WTC11 (cell line): ENCODE data around the gene DSG3. TPM values are rescaled to one million over a fixed set of nuclear protein-coding genes. Genes with fewer than 3 reads are reported as not detected.

Experiments
- ATAC-seq: fragments of 200-7000 bp; cut with Tn5 transposase; 2 replicates; pipeline ENCODE4 v1.10.0; 2021; ENCODE audit warnings: mild to moderate bottlenecking, moderate library complexity
- CTCF ChIA-PET: fragments of 300-600 bp; sonication (Branson Sonifier 250); formaldehyde crosslinking; loops from one replicate; lab custom pipeline; 2021; ENCODE audit warnings: antibody characterized with exemption; lab: Charles Lee
- POLR2A ChIA-PET: fragments of 350-600 bp; sonication (Branson Sonifier 250); formaldehyde crosslinking; loops from one replicate; lab custom pipeline; 2021; ENCODE audit warnings: antibody characterized with exemption; lab: Charles Lee
- DNase-seq: peaks from one replicate; pipeline ENCODE4 v3.0.0; 2021; ENCODE audit warnings: low spot score
- H3K27ac Mint-ChIP-seq: 2 replicates; pipeline ENCODE4 v1.8.0; 2021; ENCODE audit warnings: mixed read lengths
- H3K27me3 Mint-ChIP-seq: 2 replicates; pipeline ENCODE4 v1.8.0; 2021; ENCODE audit warnings: low read depth, mild to moderate bottlenecking, moderate library complexity, mixed read lengths
- H3K36me3 Mint-ChIP-seq: 2 replicates; pipeline ENCODE4 v1.8.0; 2021; ENCODE audit warnings: mixed read lengths
- H3K4me1 Mint-ChIP-seq: 2 replicates; pipeline ENCODE4 v1.8.0; 2022; ENCODE audit warnings: mixed read lengths
- H3K4me3 Mint-ChIP-seq: 2 replicates; pipeline ENCODE4 v1.8.0; 2021; ENCODE audit warnings: mild to moderate bottlenecking, moderate library complexity, mixed read lengths
- H3K9me3 Mint-ChIP-seq: 2 replicates; pipeline ENCODE4 v1.8.0; 2021; ENCODE audit warnings: mixed read lengths
- CREB1 ChIP-seq: sonication (generic); formaldehyde crosslinking; IDR thresholded peaks from 2 replicates; pipeline ENCODE4 v1.8.0; 2023; ENCODE audit warnings: mild to moderate bottlenecking, missing genetic modification reagents
- ELF4 ChIP-seq: sonication (generic); formaldehyde crosslinking; IDR thresholded peaks from 2 replicates; pipeline ENCODE4 v1.8.1; 2022; ENCODE audit warnings: low read depth, mild to moderate bottlenecking, moderate library complexity, missing genetic modification reagents
- FOXK1 ChIP-seq: sonication (generic); formaldehyde crosslinking; IDR thresholded peaks from 2 replicates; pipeline ENCODE4 v1.8.0; 2022; ENCODE audit warnings: mild to moderate bottlenecking, moderate library complexity, missing genetic modification reagents
- JAZF1 ChIP-seq: fragments of 250-450 bp; sonication (Bioruptor Pico); IDR thresholded peaks from 2 replicates; pipeline ENCODE4 v1.9.0; 2021; ENCODE audit warnings: moderate library complexity, mild to moderate bottlenecking, inconsistent platforms
- OVOL2 ChIP-seq: fragments of 250-450 bp; sonication (Bioruptor Pico); IDR thresholded peaks from 2 replicates; pipeline ENCODE4 v1.9.0; 2021; ENCODE audit warnings: mild to moderate bottlenecking, borderline replicate concordance
- SMAD4 ChIP-seq: sonication (generic); formaldehyde crosslinking; IDR thresholded peaks from 2 replicates; pipeline ENCODE4 v1.8.0; 2022; ENCODE audit warnings: mild to moderate bottlenecking, missing genetic modification reagents
- SOX15 ChIP-seq: fragments of 250-450 bp; sonication (Bioruptor Pico); IDR thresholded peaks from 2 replicates; pipeline ENCODE4 v1.9.0; 2021; ENCODE audit warnings: mild to moderate bottlenecking
- TEAD4 ChIP-seq: sonication (generic); formaldehyde crosslinking; IDR thresholded peaks from 2 replicates; pipeline ENCODE4 v1.8.0; 2022; ENCODE audit warnings: mild to moderate bottlenecking, missing genetic modification reagents
- ZNF121 ChIP-seq: sonication (generic); formaldehyde crosslinking; IDR thresholded peaks from 2 replicates; pipeline ENCODE4 v1.8.0; 2023; ENCODE audit warnings: missing genetic modification reagents
- ZNF219 ChIP-seq: sonication (generic); formaldehyde crosslinking; IDR thresholded peaks from 2 replicates; pipeline ENCODE4 v1.8.0; 2023; ENCODE audit warnings: missing genetic modification reagents, mild to moderate bottlenecking, borderline replicate concordance
- ZNF317 ChIP-seq: sonication (generic); formaldehyde crosslinking; IDR thresholded peaks from 2 replicates; pipeline ENCODE4 v1.8.1; 2023; ENCODE audit warnings: low read depth, mild to moderate bottlenecking, moderate library complexity, missing genetic modification reagents, borderline replicate concordance
- total RNA-seq: library from RNA; stranded (reverse); gene quantifications from 3 replicates; pipeline ENCODE4 v1.2.3, GENCODE V29; 2021
- TF ChIP-seq, protein P1 (sequence below): sonication (generic); formaldehyde crosslinking; IDR thresholded peaks from 2 replicates; pipeline ENCODE4 v1.8.0; 2022; ENCODE audit warnings: mild to moderate bottlenecking, missing genetic modification reagents
- TF ChIP-seq, protein P2 (sequence below): sonication (generic); formaldehyde crosslinking; IDR thresholded peaks from 2 replicates; pipeline ENCODE4 v1.8.1; 2023; ENCODE audit warnings: mild to moderate bottlenecking, missing genetic modification reagents, moderate library complexity
- TF ChIP-seq, protein P3 (sequence below): sonication (generic); formaldehyde crosslinking; IDR thresholded peaks from 2 replicates; pipeline ENCODE4 v1.8.1; 2023; ENCODE audit warnings: mild to moderate bottlenecking, missing genetic modification reagents, borderline replicate concordance
- TF ChIP-seq, protein P4 (sequence below): sonication (generic); formaldehyde crosslinking; IDR thresholded peaks from 2 replicates; pipeline ENCODE4 v1.8.1; 2023; ENCODE audit warnings: mild to moderate bottlenecking, missing genetic modification reagents
- TF ChIP-seq, protein P5 (sequence below): sonication (generic); formaldehyde crosslinking; IDR thresholded peaks from 2 replicates; pipeline ENCODE4 v1.8.1; 2022; ENCODE audit warnings: mild to moderate bottlenecking, moderate library complexity, missing genetic modification reagents
- TF ChIP-seq, protein P6 (sequence below): fragments of 250-450 bp; sonication (Bioruptor Pico); IDR thresholded peaks from 2 replicates; pipeline ENCODE4 v1.9.0; 2021; ENCODE audit warnings: moderate library complexity, mild to moderate bottlenecking, inconsistent platforms, borderline replicate concordance

DSG3 gene
- total RNA-seq, 1 experiment from 2014 or later: 0.04 TPM

DNA sequence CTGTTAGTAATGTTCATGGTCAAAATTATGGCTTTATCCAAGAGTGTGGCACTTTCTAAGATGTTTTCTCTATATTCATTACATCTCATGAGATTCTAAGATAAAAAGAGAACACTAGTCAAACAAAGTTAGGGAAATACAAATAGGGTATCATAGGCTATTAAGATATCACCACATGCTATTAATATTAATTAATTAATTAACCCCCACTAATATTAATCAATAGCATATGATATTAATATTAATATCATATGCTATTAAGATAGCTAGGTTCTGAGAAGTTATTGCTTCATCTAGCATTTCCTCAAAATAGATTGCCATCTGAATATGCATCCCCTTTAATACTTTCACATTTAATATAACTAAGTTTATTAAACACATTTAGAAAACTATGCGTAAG lies 22.1 kb downstream of the DSG3 start:
- POLR2A ChIA-PET: no interaction called here
- no peak for ATAC-seq
- no peaks in the 10 kb centered on the region for H3K36me3 Mint-ChIP-seq
- H3K4me1 Mint-ChIP-seq: no peaks in the 10 kb centered on the region
- DNase-seq: no peak
- no peak overlapping the region for H3K27ac Mint-ChIP-seq
- H3K4me3 Mint-ChIP-seq: no peak overlapping the region
- H3K9me3 Mint-ChIP-seq: no peaks in the 10 kb centered on the region
- TF ChIP-seq ELF4: no peak
- H3K27me3 Mint-ChIP-seq: no peaks in the 10 kb centered on the region
- CTCF ChIA-PET: no interaction called here

DNA sequence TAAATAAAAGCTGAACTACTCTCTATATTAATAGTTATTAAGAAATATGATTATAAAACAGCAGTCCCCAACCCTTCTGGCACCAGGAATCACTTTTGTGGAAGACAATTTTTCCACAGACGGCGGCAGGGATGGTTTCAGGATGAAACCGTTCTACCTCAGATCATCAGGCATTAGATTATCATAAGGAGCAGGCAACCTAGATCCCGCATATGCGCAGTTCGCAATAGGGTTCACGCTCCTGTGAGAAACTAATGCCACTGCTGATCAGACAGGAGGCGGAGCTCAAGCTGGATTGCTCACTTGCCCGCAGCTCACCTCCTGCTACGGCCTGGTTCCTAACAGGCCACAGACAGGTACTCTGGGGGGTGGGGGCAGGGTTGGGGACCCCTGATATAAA lies 31.1 kb downstream of the DSG3 start:
- Mint-ChIP-seq H3K27me3 (no peaks in the 10 kb centered on the region), H3K4me1 (no peaks in the 10 kb centered on the region), H3K4me3 (no peak overlapping the region), H3K9me3 (peaks cover 10% of the 10 kb centered on the region), H3K36me3 (peaks cover 4% of the 10 kb centered on the region; the same call in 1 of the 2 replicates), H3K27ac (no peak overlapping the region)
- POLR2A ChIA-PET: no interaction called here
- ATAC-seq: no peak
- DNase-seq: no peak
- CTCF ChIA-PET: no interaction called here
- TF ChIP-seq, protein P1, sequence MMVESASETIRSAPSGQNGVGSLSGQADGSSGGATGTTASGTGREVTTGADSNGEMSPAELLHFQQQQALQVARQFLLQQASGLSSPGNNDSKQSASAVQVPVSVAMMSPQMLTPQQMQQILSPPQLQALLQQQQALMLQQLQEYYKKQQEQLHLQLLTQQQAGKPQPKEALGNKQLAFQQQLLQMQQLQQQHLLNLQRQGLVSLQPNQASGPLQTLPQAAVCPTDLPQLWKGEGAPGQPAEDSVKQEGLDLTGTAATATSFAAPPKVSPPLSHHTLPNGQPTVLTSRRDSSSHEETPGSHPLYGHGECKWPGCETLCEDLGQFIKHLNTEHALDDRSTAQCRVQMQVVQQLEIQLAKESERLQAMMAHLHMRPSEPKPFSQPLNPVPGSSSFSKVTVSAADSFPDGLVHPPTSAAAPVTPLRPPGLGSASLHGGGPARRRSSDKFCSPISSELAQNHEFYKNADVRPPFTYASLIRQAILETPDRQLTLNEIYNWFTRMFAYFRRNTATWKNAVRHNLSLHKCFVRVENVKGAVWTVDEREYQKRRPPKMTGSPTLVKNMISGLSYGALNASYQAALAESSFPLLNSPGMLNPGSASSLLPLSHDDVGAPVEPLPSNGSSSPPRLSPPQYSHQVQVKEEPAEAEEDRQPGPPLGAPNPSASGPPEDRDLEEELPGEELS (CRISPR knock-in tag): no peak
- no peak for TF ChIP-seq ZNF219 (CRISPR knock-in tag)
- TF ChIP-seq FOXK1 (CRISPR knock-in tag): no peak
- TF ChIP-seq, protein P2, sequence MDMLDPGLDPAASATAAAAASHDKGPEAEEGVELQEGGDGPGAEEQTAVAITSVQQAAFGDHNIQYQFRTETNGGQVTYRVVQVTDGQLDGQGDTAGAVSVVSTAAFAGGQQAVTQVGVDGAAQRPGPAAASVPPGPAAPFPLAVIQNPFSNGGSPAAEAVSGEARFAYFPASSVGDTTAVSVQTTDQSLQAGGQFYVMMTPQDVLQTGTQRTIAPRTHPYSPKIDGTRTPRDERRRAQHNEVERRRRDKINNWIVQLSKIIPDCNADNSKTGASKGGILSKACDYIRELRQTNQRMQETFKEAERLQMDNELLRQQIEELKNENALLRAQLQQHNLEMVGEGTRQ (CRISPR knock-in tag): no peak
- TF ChIP-seq SMAD4 (CRISPR knock-in tag): no peak
- TF ChIP-seq, protein P3, sequence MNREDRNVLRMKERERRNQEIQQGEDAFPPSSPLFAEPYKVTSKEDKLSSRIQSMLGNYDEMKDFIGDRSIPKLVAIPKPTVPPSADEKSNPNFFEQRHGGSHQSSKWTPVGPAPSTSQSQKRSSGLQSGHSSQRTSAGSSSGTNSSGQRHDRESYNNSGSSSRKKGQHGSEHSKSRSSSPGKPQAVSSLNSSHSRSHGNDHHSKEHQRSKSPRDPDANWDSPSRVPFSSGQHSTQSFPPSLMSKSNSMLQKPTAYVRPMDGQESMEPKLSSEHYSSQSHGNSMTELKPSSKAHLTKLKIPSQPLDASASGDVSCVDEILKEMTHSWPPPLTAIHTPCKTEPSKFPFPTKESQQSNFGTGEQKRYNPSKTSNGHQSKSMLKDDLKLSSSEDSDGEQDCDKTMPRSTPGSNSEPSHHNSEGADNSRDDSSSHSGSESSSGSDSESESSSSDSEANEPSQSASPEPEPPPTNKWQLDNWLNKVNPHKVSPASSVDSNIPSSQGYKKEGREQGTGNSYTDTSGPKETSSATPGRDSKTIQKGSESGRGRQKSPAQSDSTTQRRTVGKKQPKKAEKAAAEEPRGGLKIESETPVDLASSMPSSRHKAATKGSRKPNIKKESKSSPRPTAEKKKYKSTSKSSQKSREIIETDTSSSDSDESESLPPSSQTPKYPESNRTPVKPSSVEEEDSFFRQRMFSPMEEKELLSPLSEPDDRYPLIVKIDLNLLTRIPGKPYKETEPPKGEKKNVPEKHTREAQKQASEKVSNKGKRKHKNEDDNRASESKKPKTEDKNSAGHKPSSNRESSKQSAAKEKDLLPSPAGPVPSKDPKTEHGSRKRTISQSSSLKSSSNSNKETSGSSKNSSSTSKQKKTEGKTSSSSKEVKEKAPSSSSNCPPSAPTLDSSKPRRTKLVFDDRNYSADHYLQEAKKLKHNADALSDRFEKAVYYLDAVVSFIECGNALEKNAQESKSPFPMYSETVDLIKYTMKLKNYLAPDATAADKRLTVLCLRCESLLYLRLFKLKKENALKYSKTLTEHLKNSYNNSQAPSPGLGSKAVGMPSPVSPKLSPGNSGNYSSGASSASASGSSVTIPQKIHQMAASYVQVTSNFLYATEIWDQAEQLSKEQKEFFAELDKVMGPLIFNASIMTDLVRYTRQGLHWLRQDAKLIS (CRISPR knock-in tag): no peak
- no peak for TF ChIP-seq OVOL2
- no peak for TF ChIP-seq TEAD4 (CRISPR knock-in tag)
- TF ChIP-seq, protein P4, sequence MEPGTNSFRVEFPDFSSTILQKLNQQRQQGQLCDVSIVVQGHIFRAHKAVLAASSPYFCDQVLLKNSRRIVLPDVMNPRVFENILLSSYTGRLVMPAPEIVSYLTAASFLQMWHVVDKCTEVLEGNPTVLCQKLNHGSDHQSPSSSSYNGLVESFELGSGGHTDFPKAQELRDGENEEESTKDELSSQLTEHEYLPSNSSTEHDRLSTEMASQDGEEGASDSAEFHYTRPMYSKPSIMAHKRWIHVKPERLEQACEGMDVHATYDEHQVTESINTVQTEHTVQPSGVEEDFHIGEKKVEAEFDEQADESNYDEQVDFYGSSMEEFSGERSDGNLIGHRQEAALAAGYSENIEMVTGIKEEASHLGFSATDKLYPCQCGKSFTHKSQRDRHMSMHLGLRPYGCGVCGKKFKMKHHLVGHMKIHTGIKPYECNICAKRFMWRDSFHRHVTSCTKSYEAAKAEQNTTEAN (CRISPR knock-in tag): no peak
- no peak for TF ChIP-seq JAZF1
- TF ChIP-seq, protein P5, sequence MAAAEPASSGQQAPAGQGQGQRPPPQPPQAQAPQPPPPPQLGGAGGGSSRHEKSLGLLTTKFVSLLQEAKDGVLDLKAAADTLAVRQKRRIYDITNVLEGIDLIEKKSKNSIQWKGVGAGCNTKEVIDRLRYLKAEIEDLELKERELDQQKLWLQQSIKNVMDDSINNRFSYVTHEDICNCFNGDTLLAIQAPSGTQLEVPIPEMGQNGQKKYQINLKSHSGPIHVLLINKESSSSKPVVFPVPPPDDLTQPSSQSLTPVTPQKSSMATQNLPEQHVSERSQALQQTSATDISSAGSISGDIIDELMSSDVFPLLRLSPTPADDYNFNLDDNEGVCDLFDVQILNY: no peak
- TF ChIP-seq ZNF317: no peak
- TF ChIP-seq ZNF121 (CRISPR knock-in tag): no peak
- TF ChIP-seq SOX15: no peak
- no peak for TF ChIP-seq CREB1 (CRISPR knock-in tag)
- TF ChIP-seq, protein P6, sequence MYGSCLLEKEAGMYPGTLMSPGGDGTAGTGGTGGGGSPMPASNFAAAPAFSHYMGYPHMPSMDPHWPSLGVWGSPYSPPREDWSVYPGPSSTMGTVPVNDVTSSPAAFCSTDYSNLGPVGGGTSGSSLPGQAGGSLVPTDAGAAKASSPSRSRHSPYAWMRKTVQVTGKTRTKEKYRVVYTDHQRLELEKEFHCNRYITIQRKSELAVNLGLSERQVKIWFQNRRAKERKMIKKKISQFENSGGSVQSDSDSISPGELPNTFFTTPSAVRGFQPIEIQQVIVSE: no peak
